HCT116 (cell line): Measurements from ENCODE around the gene GRIA4. TPM values are rescaled to one million over a fixed set of nuclear protein-coding genes. Genes with fewer than 3 reads are reported as not detected.
"Not testable (repeated sequence)": the region's sequence is repeated elsewhere in the genome, so short reads cannot be mapped to it uniquely, and the experiment has no call there.

Experiments used
- ATAC-seq: fragments of 200-7000 bp; cut with Tn5 transposase; 2 replicates; pipeline ENCODE4 v1.9.1; 2020; ENCODE audit warnings: mild to moderate bottlenecking, moderate library complexity
- BruUV-seq: library from RNA; stranded (reverse); fragments of 400-500 nt; replicated peaks from 2 replicates; lab custom pipeline; 2021; lab: Mats Ljungman, UMichigan
- CTCF ChIA-PET: fragments of 300-600 bp; sonication (Branson Sonifier 250); formaldehyde crosslinking; loops from one replicate; lab custom pipeline; 2021; ENCODE audit warnings: antibody characterized with exemption; lab: Charles Lee
- POLR2A ChIA-PET: fragments of 300-600, 350-600 bp; sonication (Branson Sonifier 250); formaldehyde crosslinking; loops from one replicate; lab custom pipeline; 2021; ENCODE audit warnings: antibody characterized with exemption; lab: Charles Lee
- RAD21 ChIA-PET, 2 experiments: fragments of 300-600 bp; sonication (Branson Sonifier 250); formaldehyde crosslinking; loops; one replicate each; lab custom pipeline; 2023; ENCODE audit warnings: low total read pairs in 2 of 2; ENCODE audit not compliant: uncharacterized antibody in 2 of 2, unreplicated experiment in 2 of 2, low non-redundant PET in 1 of 2; lab: Charles Lee
- DNase-seq: peaks from one replicate; pipeline ENCODE4 v3.0.0-alpha.2; 2010; ENCODE audit warnings: low read depth, low spot score
- H2AFZ ChIP-seq: fragments of 200-600 bp; shearing (Covaris generic), sonication (generic); 2 replicates; pipeline ENCODE4 v1.6.1; 2017; ENCODE audit warnings: low read depth, mixed run types, mixed read lengths, antibody characterized with exemption, low read length; ENCODE audit not compliant: poor library complexity, severe bottlenecking
- H3K27ac ChIP-seq: 2 replicates; pipeline ENCODE4 v1.5.1; 2012; ENCODE audit warnings: low read depth, low read length
- H3K27me3 ChIP-seq: fragments of 200-600 bp; sonication (generic); 2 replicates; pipeline ENCODE4 v1.6.1; 2016; ENCODE audit warnings: mixed run types, low read length, mixed read lengths; ENCODE audit not compliant: insufficient read depth
- H3K36me3 ChIP-seq, 2 experiments: fragments of 200-500 bp in 1 of 2; fragments of 200-600 bp in 1 of 2; sonication (Bioruptor generic) in 1 of 2; sonication (generic) in 1 of 2; 2 replicates each; pipeline versions ENCODE4 v1.5.1 to v1.6.1; 2014 to 2016; ENCODE audit warnings: low read length in 2 of 2, inconsistent platforms in 1 of 2, mixed read lengths in 1 of 2, mixed run types in 1 of 2; ENCODE audit not compliant: insufficient read depth in 2 of 2, control insufficient read depth in 1 of 2
- H3K4me1 ChIP-seq, 2 experiments: fragments of 200-600 bp in 1 of 2; sonication (generic) in 1 of 2; 2 replicates each; pipeline versions ENCODE4 v1.5.1 to v1.6.1; 2012 to 2017; ENCODE audit warnings: low read length in 2 of 2, inconsistent platforms in 1 of 2, mild to moderate bottlenecking in 1 of 2, mixed read lengths in 1 of 2, mixed run types in 1 of 2, moderate library complexity in 1 of 2; ENCODE audit not compliant: insufficient read depth in 2 of 2, control insufficient read depth in 1 of 2
- H3K4me2 ChIP-seq: fragments of 200-600 bp; sonication (generic); 2 replicates; pipeline ENCODE4 v1.6.1; 2017; ENCODE audit warnings: mixed run types, low read length, mixed read lengths
- H3K4me3 ChIP-seq, 2 experiments: fragments of 200-600 bp in 1 of 2; sonication (generic) in 1 of 2; replicated peaks in 1 of 2; 2 replicates each; pipeline ENCODE4 v1.5.1; 2011 to 2016; ENCODE audit warnings: low read length in 2 of 2, control low read depth in 1 of 2, low read depth in 1 of 2, mild to moderate bottlenecking in 1 of 2, mixed read lengths in 1 of 2, mixed run types in 1 of 2
- H3K79me2 ChIP-seq: fragments of 200-600 bp; sonication (generic); 2 replicates; pipeline ENCODE4 v1.6.1; 2017; ENCODE audit warnings: mild to moderate bottlenecking, mixed run types, low read length, moderate library complexity, mixed read lengths; ENCODE audit not compliant: insufficient read depth
- H3K9ac ChIP-seq: fragments of 200-600 bp; sonication (generic); 2 replicates; pipeline ENCODE4 v1.6.1; 2016; ENCODE audit warnings: low read length, mixed read lengths
- H3K9me2 ChIP-seq: fragments of 200-600 bp; sonication (generic), shearing (Covaris generic); 2 replicates; pipeline ENCODE4 v1.6.1; 2017; ENCODE audit warnings: mixed run types, mild to moderate bottlenecking, moderate library complexity; ENCODE audit not compliant: insufficient read depth
- H3K9me3 ChIP-seq, 2 experiments: fragments of 200-500 bp in 1 of 2; fragments of 200-600 bp in 1 of 2; sonication (Bioruptor generic) in 1 of 2; sonication (generic) in 1 of 2; 2 replicates each; pipeline ENCODE4 v1.6.1; 2014 to 2017; ENCODE audit warnings: low read length in 2 of 2, mixed read lengths in 2 of 2, inconsistent platforms in 1 of 2, low read depth in 1 of 2, mild to moderate bottlenecking in 1 of 2, mixed run types in 1 of 2, moderate library complexity in 1 of 2; ENCODE audit not compliant: control insufficient read depth in 1 of 2, insufficient read depth in 1 of 2
- H4K20me1 ChIP-seq: fragments of 200-600 bp; sonication (generic), shearing (Covaris generic); 2 replicates; pipeline ENCODE4 v1.6.1; 2017; ENCODE audit warnings: mixed run types, mild to moderate bottlenecking, moderate library complexity; ENCODE audit not compliant: insufficient read depth
- EGR1 ChIP-seq: IDR thresholded peaks from 2 replicates; pipeline ENCODE4 v1.6.1; 2012; ENCODE audit warnings: low read depth
- ELF1 ChIP-seq: IDR thresholded peaks from 2 replicates; pipeline ENCODE4 v1.6.1; 2012; ENCODE audit warnings: low read depth, borderline replicate concordance
- POLR2A ChIP-seq: IDR thresholded peaks from 2 replicates; pipeline ENCODE4 v1.7.0; 2011; ENCODE audit warnings: borderline replicate concordance; ENCODE audit not compliant: insufficient read depth, insufficient read length; ENCODE audit errors: extremely low read depth
- ZFX ChIP-seq: fragments of 450-650 bp; IDR thresholded peaks from 2 replicates; pipeline ENCODE4 v1.6.1; 2017
- ZNF274 ChIP-seq: fragments of 200-500 bp; sonication (Bioruptor generic); IDR thresholded peaks from 2 replicates; pipeline ENCODE4 v1.6.1; 2014; ENCODE audit warnings: mild to moderate bottlenecking, low read depth, low read length, inconsistent platforms
- intact Hi-C: fragments of 100-400 bp; cut with micrococcal nuclease; formaldehyde crosslinking; loops from 2 replicates; pipeline ENCODE4 v1.10.0; 2022
- total RNA-seq: library from RNA; stranded (reverse); gene quantifications from one replicate; pipeline ENCODE4 v1.2.1, GENCODE V29; 2021; ENCODE audit not compliant: unreplicated experiment

GRIA4 gene
- total RNA-seq, 1 experiment from 2014 or later = not detected

- ATAC-seq = no peak
Measured at GRCh38 chr11:105878510-105878909, 268.6 kb downstream of the GRIA4 start.

GRCh38 chr11:105878927-105879326, 269.1 kb downstream of the GRIA4 start:
- RAD21 ChIA-PET, BruUV-seq, POLR2A ChIA-PET: not testable (repeated sequence)

More at GRCh38 chr11:105878510-105878909, 268.6 kb downstream of the GRIA4 start:
- Histone ChIP-seq H3K9me2 (no peaks in the 10 kb centered on the region), H3K9ac (no peak overlapping the region), H2AFZ (no peak overlapping the region), H3K79me2 (no peaks in the 10 kb centered on the region), H4K20me1 (no peaks in the 10 kb centered on the region), H3K4me3 (no peak overlapping the region)
- no peak for TF ChIP-seq ZFX
- no peak for TF ChIP-seq EGR1
- no peak for TF ChIP-seq POLR2A
- TF ChIP-seq ZNF274 = no peak
- TF ChIP-seq ELF1 = no peak
- TF ChIP-seq, all 23 proteins: peak for 0
- ChIA-PET CTCF (interaction anchor here (1.6 kb wide), 1 partner anchor 15 kb away, joined by 3 read pairs; no protein-coding TSS in a partner anchor), RAD21 (no interaction called here), POLR2A (no interaction called here)
- no peak overlapping the region for H3K4me2 ChIP-seq
- H3K9me3 ChIP-seq = no peaks in the 10 kb centered on the region
- DNase-seq = no peak
- H3K27ac ChIP-seq = no peak overlapping the region
- no peaks in the 10 kb centered on the region for H3K36me3 ChIP-seq
- H3K27me3 ChIP-seq = no peaks in the 10 kb centered on the region
- BruUV-seq = no TSS peak
- H3K4me1 ChIP-seq = no peaks in the 10 kb centered on the region
- intact Hi-C loops = no loop called here

More at GRCh38 chr11:105878927-105879326, 269.1 kb downstream of the GRIA4 start:
- H3K4me3 ChIP-seq, H3K27ac ChIP-seq, intact Hi-C loops, H3K9me2 ChIP-seq, H3K9ac ChIP-seq, ATAC-seq, H3K27me3 ChIP-seq, H2AFZ ChIP-seq, H3K4me2 ChIP-seq, H3K4me1 ChIP-seq, H3K9me3 ChIP-seq, H4K20me1 ChIP-seq, H3K79me2 ChIP-seq, DNase-seq, H3K36me3 ChIP-seq: not testable (repeated sequence)
- CTCF ChIA-PET = interaction anchor here (1.6 kb wide), 1 partner anchor 16 kb away, joined by 3 read pairs; no protein-coding TSS in a partner anchor
